Neural cell (in vitro differentiated cells): ENCODE measurements around the gene SPRN. TPM values are rescaled to one million over a fixed set of nuclear protein-coding genes. Genes with fewer than 3 reads are reported as not detected.

ENCODE experiments used
- H2AFZ ChIP-seq: fragments of 200-600, 300-800 bp; sonication (generic), shearing (Covaris generic); 2 replicates; pipeline ENCODE4 v1.6.0; 2014; ENCODE audit warnings: low read depth, mild to moderate bottlenecking, antibody characterized with exemption, low read length, moderate library complexity
- H3F3A ChIP-seq: fragments of 200-600 bp; shearing (Covaris generic); 2 replicates; pipeline ENCODE4 v1.6.1; 2016; ENCODE audit warnings: mild to moderate bottlenecking, moderate library complexity, mixed read lengths, antibody characterized with exemption, low read length; ENCODE audit not compliant: insufficient read depth, poor library complexity, severe bottlenecking
- H3K27ac ChIP-seq: fragments of 200-600, 300-800 bp; sonication (generic), shearing (Covaris generic); 2 replicates; pipeline ENCODE4 v1.5.1; 2014; ENCODE audit warnings: mild to moderate bottlenecking, low read length, moderate library complexity
- H3K27me3 ChIP-seq: fragments of 300-800, 200-600 bp; sonication (generic), shearing (Covaris generic); 2 replicates; pipeline ENCODE4 v1.6.0; 2014; ENCODE audit warnings: mild to moderate bottlenecking, low read depth, low read length, moderate library complexity; ENCODE audit not compliant: insufficient read depth
- H3K36me3 ChIP-seq: fragments of 300-800, 200-600 bp; sonication (generic), shearing (Covaris generic); 2 replicates; pipeline ENCODE4 v1.5.1; 2014; ENCODE audit warnings: mild to moderate bottlenecking, antibody characterized with exemption, low read length, moderate library complexity; ENCODE audit not compliant: insufficient read depth
- H3K4me2 ChIP-seq: fragments of 300-800, 200-600 bp; sonication (generic), shearing (Covaris generic); 2 replicates; pipeline ENCODE4 v1.6.0; 2014; ENCODE audit warnings: mild to moderate bottlenecking, low read length
- H3K4me3 ChIP-seq: fragments of 300-800, 200-600 bp; sonication (generic), shearing (Covaris generic); 2 replicates; pipeline ENCODE4 v1.5.1; 2014; ENCODE audit warnings: mild to moderate bottlenecking, low read length, moderate library complexity
- H3K79me2 ChIP-seq: fragments of 200-600 bp; shearing (Covaris generic); replicated peaks from 2 replicates; pipeline ENCODE4 v1.6.0; 2014; ENCODE audit warnings: mild to moderate bottlenecking, low read length, moderate library complexity; ENCODE audit not compliant: insufficient read depth
- H3K9ac ChIP-seq: fragments of 300-800, 200-600 bp; sonication (generic), shearing (Covaris generic); 2 replicates; pipeline ENCODE4 v1.6.1; 2016; ENCODE audit warnings: mild to moderate bottlenecking, low read length, mixed read lengths
- H3K9me2 ChIP-seq: fragments of 200-600 bp; shearing (Covaris generic); 2 replicates; pipeline ENCODE4 v1.6.1; 2016; ENCODE audit warnings: mild to moderate bottlenecking, low read length, mixed read lengths; ENCODE audit not compliant: insufficient read depth
- H3K9me3 ChIP-seq: fragments of 200-600, 300-800 bp; sonication (generic), shearing (Covaris generic); 2 replicates; pipeline ENCODE4 v1.6.1; 2016; ENCODE audit warnings: mild to moderate bottlenecking, mixed run types, low read length, moderate library complexity, mixed read lengths
- H4K20me1 ChIP-seq: fragments of 200-600 bp; shearing (Covaris generic); 2 replicates; pipeline ENCODE4 v1.6.1; 2016; ENCODE audit warnings: mild to moderate bottlenecking, mixed run types; ENCODE audit not compliant: insufficient read depth
- CTCF ChIP-seq: fragments of 450-650 bp; IDR thresholded peaks from 2 replicates; pipeline ENCODE4 v1.5.1; 2014; ENCODE audit warnings: antibody characterized with exemption, mild to moderate bottlenecking, moderate library complexity; ENCODE audit not compliant: poor library complexity, severe bottlenecking
- EP300 ChIP-seq: fragments of 450-650 bp; conservative IDR thresholded peaks from 2 replicates; pipeline ENCODE4 v1.6.1; 2014; ENCODE audit warnings: antibody characterized with exemption, mild to moderate bottlenecking, moderate library complexity; ENCODE audit not compliant: poor library complexity, severe bottlenecking
- EZH2 ChIP-seq: fragments of 200-600, 300-800 bp; shearing (Covaris generic), sonication (generic); IDR thresholded peaks from 2 replicates; pipeline ENCODE4 v1.6.1; 2014; ENCODE audit warnings: antibody characterized with exemption, low read length, borderline replicate concordance, mild to moderate bottlenecking; ENCODE audit not compliant: insufficient read depth, poor library complexity, severe bottlenecking
- MXI1 ChIP-seq: fragments of 450-650 bp; conservative IDR thresholded peaks from 2 replicates; pipeline ENCODE4 v1.6.1; 2014; ENCODE audit warnings: antibody characterized with exemption, mild to moderate bottlenecking; ENCODE audit not compliant: poor library complexity, severe bottlenecking
- POLR2AphosphoS5 ChIP-seq: IDR thresholded peaks from 2 replicates; pipeline ENCODE4 v1.6.1; 2012
- RAD21 ChIP-seq: fragments of 450-650 bp; conservative IDR thresholded peaks from 2 replicates; pipeline ENCODE4 v1.6.1; 2014; ENCODE audit warnings: antibody characterized with exemption, mild to moderate bottlenecking, moderate library complexity
- REST ChIP-seq: IDR thresholded peaks from 2 replicates; pipeline ENCODE4 v1.6.1; 2012; ENCODE audit warnings: borderline replicate concordance
- SMC3 ChIP-seq: fragments of 450-650 bp; conservative IDR thresholded peaks from 2 replicates; pipeline ENCODE4 v1.6.1; 2014; ENCODE audit warnings: antibody characterized with exemption, mild to moderate bottlenecking, moderate library complexity; ENCODE audit not compliant: poor library complexity
- TAF1 ChIP-seq: IDR thresholded peaks from 2 replicates; pipeline ENCODE4 v1.6.1; 2012; ENCODE audit warnings: low read depth
- polyA plus RNA-seq: library from polyadenylated mRNA; depleted of rRNA; stranded (reverse); fragments of >200 nt; gene quantifications from 2 replicates; pipeline ENCODE4 v1.2.3, GENCODE V29; 2014

The SPRN gene
- polyA plus RNA-seq, 1 donor from 2014 or later = 1.1 TPM

- H3K36me3 ChIP-seq = no peaks in the 10 kb centered on the region
- H3K27ac ChIP-seq = no peak overlapping the region
- no peaks in the 10 kb centered on the region for H3K27me3 ChIP-seq
- H3F3A ChIP-seq = no peaks in the 10 kb centered on the region
- no peak overlapping the region for H2AFZ ChIP-seq
- H4K20me1 ChIP-seq = no peaks in the 10 kb centered on the region
- H3K9ac ChIP-seq = no peak overlapping the region
- no peaks in the 10 kb centered on the region for H3K9me3 ChIP-seq
- no peak overlapping the region for H3K4me2 ChIP-seq
- TF ChIP-seq EZH2 (no peak), CTCF (no peak), SMC3 (no peak), MXI1 (no peak), REST (no peak), TAF1 (no peak), EP300 (no peak), RAD21 (no peak), POLR2AphosphoS5 (no peak)
- H3K79me2 ChIP-seq = no peaks in the 10 kb centered on the region
- H3K4me3 ChIP-seq = no peak overlapping the region
- H3K9me2 ChIP-seq = no peaks in the 10 kb centered on the region
Measured at GRCh38 chr10:133420028-133420427, 4.4 kb downstream of the SPRN start.

- Histone ChIP-seq H3K4me3 (no peak overlapping the region), H3K9ac (no peak overlapping the region), H3K9me2 (no peaks in the 10 kb centered on the region), H2AFZ (no peak overlapping the region), H3K4me2 (no peak overlapping the region), H3F3A (no peaks in the 10 kb centered on the region), H3K27ac (no peak overlapping the region), H3K79me2 (no peaks in the 10 kb centered on the region), H3K9me3 (no peaks in the 10 kb centered on the region), H3K27me3 (no peaks in the 10 kb centered on the region), H3K36me3 (no peaks in the 10 kb centered on the region), H4K20me1 (no peaks in the 10 kb centered on the region)
- TF ChIP-seq MXI1 = no peak
- no peak for TF ChIP-seq CTCF
- no peak for TF ChIP-seq EP300
- no peak for TF ChIP-seq RAD21
- TF ChIP-seq EZH2 = no peak
- no peak for TF ChIP-seq SMC3
- no peak for TF ChIP-seq POLR2AphosphoS5
- TF ChIP-seq TAF1 = no peak
- TF ChIP-seq REST = no peak
Measured at GRCh38 chr10:133419211-133419950, 5.0 kb downstream of the SPRN start.
